OCI-M1 (cell line): Measurements from ENCODE around the gene ZNF200.

Experiments
- DNase-seq: peaks from one replicate; lab custom pipeline; 2025; lab: John Stamatoyannopoulos, UW

ZNF200 gene

DNA sequence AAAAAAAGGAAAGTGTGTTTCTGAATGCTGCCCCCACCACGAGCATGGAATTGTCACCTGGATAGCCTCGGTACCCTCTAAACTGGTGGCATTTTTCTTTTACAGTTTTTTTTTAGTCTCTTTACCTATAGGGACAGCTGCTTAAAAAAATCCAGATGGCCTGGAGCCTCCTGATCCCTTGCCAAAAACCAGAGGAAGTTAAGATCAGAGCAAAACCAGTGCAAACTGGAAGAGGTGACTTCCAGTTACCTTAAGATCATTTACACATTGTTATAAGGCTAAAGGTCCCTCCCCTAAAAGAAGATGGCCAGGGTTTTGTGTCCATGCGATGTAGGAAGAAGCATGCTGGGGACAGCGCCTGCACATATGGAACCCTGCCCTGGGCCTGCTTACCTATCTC lies 18.0 kb upstream of the ZNF200 start:
- DNase-seq: peak; percentile 31

DNA sequence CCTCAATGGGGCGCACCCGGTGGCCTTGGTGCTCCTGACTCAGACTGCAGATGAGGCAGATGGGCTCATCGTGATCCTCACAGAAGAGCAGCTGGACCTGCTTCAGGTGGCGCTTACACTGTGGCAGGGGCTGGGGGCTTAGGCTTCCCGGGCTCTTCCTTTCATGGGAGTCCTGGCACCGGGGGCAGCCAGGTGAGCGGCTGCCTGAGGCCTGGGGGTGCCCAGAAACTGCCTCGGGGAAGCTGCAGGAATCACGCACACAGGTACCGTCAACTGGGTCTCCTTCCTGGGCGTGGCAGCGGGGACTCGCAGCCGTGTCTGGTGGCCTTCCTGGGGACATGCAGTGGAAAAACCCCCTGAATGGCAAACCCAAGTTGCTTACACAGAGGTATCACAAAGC lies 14.5 kb upstream of the ZNF200 start:
- DNase-seq: no peak

DNA sequence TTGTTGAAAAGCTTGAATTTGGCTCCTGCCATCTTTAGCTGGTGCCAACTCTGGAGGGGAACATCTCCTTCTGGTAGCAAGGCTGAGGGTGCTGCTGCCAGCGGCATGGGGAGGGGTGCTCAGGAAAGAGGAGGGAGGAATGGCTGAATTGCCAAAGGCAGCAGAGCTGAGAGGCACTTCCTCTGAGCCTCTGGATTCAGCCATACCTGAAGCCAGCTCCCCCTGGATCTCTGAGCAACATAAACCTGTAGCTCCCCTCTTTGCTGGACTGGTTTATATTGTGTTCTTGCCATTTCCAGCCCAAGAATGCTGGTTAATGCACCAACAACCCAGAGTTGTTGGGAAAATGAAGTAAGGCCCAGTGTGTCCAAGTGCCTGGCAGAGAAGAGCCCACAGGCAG lies 14.1 kb upstream of the ZNF200 start:
- no peak for DNase-seq

DNA sequence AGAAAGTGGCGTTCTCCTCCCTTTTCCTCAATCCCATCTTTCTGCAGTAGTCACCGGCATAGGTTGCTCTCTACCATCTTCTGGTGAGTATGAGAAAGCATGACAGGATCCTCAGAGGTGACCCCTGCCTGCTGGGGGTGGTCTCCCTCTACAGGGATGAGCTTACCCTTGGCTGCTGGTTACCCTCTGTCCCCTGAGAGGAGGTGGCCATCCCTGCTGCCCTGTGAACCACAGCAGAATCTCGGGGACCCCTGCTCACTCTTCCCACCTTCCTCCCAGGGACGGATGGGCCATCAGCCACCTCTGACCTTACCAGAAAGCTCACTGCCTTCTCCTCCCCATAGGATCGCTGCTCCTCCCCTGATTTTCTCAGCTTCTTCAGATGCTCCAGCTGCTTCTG lies 13.6 kb upstream of the ZNF200 start:
- no peak for DNase-seq

DNA sequence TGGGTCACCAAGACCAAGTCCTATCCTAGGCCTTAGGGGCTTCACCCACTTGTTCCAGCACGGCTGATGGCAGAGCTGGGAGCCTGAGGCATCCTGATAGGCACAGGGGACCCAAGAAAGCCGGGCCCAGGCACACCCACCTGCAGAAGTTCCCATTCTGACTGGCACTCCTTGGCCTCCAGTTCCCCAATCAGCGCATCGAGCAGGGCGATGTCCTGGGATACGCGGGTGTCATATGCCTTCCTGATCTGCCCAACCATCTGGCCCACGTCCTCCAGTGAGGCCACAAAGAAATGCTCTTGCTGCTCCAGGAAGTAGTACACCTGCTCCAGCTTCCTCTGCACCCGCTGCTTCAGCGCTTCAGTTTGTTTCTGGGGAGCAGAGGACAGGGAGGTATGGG lies 11.9 kb upstream of the ZNF200 start:
- no peak for DNase-seq

DNA sequence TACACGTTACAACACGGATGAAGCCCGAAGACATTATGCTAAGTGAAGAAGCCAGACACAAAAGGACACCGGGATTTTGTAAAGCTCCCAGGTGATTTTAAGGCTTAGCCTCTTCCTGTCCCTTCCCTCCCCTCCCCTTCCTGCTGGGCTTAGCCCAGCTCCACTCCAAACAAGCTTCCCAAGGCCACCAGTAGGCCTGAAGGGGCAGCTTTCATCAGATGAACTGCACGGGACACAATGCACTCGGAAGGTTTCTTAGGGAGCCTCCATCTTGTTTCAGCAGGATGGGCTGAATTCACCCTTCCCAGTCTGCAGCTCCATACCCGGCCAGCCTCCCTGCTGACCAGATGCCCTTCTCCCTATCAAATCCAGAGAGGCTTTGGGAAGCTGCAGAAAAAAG lies 11.0 kb upstream of the ZNF200 start:
- no peak for DNase-seq

DNA sequence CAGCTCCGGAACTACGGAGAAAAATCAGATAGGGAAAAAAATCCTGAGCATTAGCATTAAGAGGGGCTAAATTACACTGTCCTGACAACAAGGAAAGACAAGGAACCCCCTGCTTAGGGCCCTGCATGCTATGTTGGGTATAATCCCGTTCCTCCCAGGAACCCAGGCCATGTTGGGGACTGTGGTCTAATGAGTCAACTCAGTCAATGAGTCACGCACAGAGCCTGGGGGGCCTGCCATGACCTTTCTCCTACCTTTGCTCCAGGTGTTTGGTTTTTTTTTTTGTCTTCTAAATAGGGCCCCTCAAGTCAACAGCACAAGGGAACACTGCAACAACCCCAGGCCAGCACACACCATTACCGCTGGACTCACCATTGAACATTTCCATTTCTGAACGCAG lies 8.9 kb upstream of the ZNF200 start:
- no peak for DNase-seq

DNA sequence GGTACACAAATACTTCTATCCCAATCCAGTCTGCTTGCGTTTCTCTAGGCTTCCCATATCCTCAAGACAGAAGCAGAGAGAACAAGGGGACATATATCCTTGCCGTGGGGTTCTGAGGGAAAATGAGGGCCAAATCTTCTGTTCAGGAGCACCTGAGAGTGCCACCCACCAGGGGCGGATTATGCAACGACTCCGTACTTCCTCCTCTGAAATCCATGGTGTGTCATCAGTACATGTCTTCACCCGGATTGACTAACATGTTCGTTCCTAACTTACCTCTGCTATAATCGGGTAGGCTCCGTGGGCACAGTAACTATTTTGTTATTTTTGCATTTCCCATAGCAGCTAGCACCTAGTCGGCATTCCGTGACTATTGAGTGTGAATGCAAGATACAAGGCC lies 7.8 kb upstream of the ZNF200 start:
- DNase-seq: no peak

DNA sequence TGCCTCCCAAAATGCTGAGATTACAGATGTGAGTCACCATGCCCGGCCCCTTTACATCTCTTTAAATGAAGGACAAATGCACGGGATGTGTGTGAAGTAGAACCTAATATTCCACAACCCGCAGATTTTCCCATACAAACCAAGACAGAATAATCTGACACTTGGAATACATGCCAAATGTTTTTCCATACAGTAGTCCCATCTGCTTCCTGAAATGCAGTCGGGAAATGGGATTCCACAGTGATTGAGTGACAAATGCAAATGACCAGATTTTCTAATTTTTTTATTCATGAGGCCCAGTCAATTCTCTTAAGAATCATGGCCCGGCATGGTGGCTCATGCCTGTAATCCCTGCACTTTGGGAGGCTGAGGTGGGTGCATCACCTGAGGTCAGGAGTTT lies 6.8 kb upstream of the ZNF200 start:
- DNase-seq: no peak

DNA sequence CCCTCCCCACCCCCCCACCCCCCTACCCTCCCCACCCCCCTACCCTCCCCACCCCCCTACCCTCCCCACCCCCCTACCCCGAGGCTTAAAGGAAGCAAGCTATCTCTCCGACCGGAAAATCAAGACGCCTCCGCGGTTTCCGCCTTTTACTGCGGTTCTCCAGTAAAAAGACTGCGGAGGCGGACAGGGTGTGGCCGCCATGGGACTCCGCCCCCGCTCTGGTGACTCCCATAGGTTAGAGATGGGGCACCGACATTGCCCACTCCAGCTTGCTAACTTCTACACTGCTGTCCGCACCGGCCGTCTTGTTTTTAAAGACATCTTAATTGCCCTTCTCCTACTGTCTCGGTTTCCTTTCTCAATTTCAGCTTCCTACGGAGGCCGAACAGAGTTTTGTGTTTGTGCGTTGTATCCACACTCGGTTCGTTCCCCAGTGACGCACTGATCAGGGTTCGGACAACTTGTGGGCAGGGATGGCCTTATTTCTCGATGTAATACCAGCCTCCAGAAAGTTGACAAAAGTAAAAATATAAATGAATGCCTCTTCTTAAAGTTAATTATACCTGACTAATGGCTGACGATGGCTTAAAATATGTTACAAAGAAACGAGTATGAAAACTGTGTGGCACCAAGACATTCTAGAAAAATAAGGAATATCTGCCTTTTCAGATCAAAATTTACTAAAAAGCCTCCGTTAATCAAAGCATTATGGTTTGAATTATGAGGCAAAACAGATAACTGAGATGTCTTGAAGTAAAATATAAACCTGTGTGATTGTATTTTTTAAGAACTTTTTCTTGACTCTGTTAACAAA lies 1.1 kb upstream of the ZNF200 start:
- peak; percentile 97 for DNase-seq

DNA sequence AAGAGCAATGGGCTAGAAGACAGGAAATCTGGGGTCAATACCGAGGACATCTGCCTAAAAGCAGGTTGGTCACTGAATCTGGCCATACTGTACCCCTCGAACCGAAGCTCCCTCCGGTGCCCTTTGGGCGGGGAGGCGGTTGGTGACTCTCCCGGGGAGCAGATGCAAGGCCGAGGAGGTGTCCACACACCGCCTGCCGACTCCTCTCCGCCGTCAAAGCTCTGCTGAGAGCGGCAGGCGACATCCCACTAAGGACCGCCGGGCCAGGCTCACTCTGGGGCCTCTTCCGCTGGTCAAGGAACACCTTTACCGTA lies 458 bp downstream of the ZNF200 start:
- no peak for DNase-seq

DNA sequence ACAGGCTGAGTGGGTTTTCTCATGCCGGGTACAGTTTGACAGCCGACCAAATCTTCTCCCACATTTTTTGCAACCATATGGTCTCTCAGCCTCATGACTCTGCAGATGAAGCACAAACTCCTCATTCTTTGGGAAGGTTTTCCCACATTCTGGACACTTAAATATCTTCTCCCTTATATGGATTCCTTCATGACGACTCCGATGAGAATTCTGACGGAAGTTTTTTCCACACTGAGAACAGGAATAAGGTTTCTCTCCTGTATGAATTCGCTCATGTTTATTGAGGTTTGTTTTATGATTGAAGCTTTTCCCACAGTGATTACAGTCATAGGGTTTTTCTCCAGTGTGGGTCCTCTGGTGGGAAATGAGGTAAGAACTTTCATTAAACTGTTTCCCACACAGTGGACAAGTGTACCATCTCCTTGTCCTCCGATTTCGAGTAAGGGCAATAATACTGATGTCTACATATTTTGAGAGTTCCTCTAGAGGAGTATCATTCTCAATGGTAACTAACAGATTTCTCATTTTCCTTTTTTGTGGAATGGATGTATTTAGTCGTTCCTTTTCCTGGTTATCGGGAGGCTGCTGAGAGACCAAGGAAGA lies 10.9 kb downstream of the ZNF200 start:
- DNase-seq: peak; percentile 16

DNA sequence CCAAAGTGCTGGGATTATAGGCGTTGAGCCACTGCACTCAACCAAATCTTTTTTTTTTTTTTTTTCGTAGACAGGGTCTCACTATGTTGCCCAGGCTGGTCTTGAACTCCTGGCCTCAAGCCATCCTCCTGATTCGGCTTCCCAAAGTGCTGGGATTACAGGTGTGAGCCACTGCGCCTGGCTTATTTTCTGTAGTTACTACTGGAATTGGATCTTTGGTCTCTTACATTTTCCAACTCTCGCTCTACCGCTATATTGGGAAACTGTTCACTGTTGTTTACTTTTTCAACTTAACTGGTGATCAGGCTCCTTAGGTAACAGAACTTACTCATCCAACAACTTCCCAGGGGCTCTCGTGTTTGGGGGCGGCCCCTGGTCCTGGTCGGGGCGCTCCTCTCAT lies 14.1 kb downstream of the ZNF200 start:
- DNase-seq: no peak

DNA sequence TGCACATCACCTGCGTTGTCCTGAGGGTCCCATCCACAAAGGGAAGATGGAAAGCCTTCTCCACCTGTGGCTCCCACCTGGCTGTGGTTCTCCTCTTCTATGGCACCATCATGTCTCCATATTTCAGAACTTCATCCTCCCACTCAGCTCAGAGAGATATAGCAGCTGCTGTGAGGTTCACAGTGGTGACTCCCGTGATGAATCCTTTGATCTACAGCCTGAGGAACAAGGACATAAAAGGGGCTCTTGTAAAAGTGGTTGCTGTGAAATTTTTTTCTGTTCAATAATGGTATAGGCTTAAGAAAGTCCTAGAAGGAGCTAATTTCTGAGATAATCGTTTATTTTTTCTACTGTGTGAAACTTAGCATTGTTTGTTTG lies 18.7 kb downstream of the ZNF200 start:
- DNase-seq: no peak

DNA sequence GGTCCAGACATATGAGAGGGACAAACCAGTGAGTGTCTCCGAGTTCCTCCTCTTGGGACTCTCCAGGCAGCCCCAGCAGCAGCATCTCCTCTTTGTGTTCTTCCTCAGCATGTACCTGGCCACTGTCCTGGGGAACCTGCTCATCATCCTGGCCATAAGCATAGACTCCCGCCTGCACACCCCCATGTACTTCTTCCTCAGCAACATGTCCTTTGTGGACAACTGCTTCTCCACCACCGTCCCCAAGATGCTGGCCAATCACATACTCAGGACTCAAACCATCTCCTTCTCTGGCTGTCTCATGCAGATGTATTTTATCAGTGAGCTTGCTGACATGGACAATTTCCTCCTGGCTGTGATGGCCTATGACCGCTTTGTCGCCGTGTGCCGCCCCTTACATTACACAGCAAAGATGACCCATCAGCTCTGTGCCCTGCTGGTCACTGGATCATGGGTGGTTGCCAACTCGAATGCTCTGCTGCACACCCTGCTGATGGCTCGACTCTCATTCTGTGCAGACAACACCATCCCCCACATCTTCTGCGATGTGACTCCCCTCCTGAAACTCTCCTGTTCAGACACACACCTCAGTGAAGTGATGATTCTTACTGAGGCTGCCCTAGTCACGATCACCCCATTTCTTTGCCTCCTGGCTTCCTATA lies 19.2 kb downstream of the ZNF200 start:
- no peak for DNase-seq

DNA sequence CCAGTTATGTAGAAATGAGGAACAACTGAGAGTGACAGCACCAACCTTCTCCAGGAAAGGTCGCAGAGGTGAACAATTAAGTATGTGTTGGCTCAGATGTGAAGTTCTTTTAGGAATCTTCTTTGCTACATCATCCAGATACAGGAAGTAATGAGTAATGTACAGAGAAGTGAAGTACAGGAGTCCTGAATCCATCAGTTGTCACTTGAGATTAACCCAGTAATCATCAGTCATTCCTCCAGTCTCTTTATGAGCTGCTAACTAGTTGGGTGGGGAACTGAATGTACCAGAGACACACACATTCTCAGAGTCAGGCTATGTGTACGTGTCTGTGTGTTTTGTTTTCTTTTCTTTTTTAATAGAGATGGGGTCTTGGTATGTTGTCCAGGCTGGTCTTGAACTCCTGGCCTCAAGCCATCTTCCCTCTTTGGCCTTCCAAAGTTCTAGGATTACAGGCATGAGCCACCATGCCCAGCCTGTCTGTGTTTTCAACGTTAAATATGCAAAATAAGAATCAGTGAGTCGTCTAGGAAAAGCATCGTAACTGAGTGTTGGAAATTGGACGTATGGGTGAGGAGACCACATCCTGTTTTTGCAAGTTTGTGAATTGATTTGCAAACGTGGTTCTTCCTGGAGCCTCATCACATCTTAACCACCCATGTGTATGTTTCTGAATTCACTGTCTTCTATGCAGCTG lies 19.9 kb downstream of the ZNF200 start:
- DNase-seq: no peak

DNA sequence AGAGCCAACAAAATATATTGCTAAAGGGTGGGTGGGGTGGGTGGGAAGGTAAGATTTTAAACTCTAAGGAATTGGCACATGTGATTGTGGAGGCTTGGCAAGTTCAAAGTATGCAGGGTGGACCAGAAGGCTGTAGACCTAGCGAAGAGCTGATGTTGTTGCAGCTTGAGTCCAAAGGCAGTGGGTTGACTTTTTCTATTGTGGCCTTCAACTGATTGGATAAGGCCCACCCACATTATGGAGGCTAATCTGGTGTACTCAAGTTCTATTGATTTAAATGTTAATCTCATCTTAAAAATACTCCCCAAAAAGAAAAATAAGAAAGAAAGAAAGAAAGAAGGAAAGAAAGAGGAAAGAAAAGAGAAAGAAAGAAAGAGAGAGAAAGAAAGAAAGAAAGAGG lies 22.4 kb downstream of the ZNF200 start:
- no peak for DNase-seq

DNA sequence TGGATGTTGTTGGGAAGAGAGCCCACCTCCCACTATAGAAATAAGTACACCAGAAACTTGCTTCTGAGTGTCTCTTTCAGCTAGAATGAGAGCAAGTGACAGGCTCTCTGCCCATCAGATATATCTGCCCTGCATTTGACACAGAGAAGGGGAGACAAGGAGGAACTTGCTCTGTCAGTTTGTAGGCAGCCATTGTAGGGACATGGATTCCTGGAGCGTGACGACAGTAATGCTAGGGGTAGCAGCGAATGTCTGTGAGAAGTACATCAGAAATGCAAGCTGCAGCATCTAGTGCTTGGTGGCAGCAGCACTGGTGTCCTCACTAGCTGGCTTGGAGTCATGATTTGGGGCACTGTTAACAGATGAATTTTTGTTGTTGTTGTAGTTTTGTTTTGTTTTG lies 23.0 kb downstream of the ZNF200 start:
- no peak for DNase-seq

DNA sequence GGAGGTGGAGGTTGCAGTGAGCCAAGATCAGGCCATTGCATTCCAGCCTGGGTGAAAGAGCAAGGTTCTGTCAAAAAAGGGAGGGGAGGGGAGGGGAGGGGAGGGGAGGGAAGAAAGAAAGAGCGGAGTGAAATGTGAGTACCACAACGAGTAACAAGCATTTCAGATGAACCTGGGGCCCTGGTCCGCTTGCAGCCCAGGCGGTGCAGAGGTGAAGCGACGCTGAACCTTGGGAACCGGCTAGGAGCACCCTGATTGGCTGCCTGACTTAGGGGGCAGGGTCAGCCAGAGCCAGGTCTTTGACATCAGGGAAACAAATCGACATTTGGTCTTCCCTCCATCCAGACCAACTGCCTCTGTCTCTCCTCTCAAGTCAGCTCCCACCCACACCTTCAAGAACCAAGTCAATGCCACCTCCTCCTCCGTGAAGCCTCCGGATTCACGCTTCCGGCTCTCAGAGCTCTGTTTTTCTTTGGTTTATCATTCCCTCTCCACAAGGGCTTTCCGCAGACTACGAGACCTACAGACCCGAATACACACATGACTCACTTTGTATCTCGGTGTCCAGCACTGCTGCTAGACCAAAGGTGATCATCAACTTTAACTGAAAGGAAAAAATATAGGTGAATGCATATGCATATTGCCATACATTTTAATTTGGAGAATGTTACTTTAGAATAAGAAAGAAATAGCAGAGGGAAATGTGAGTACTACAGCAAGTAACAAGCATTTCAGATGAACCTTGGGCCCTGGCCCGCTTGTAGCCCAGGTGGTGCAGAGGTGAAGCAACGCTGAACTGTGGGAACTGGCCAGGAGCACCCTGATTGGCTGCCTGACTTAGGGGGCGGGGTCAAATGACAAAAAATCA lies 27.6 kb downstream of the ZNF200 start:
- no peak for DNase-seq

DNA sequence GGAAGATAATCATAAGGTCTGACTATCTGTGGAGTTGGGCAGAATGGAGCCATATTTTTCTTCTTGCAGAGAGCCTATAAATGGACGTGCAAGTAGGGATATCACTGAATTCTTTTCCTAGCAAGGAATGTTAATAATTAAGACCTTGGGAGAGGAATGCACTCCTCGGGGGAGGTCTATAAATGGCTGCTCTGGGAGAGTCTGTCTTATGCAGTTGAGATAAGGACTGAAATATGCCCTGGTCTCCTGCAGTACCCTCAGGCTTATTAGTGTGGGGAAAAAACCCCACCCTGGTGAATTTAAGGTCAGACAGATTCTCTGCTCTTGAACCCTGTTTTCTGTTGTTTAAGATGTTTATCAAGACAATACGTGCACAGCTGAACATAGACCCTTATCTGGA lies 29.0 kb downstream of the ZNF200 start:
- DNase-seq: peak; percentile 25

DNA sequence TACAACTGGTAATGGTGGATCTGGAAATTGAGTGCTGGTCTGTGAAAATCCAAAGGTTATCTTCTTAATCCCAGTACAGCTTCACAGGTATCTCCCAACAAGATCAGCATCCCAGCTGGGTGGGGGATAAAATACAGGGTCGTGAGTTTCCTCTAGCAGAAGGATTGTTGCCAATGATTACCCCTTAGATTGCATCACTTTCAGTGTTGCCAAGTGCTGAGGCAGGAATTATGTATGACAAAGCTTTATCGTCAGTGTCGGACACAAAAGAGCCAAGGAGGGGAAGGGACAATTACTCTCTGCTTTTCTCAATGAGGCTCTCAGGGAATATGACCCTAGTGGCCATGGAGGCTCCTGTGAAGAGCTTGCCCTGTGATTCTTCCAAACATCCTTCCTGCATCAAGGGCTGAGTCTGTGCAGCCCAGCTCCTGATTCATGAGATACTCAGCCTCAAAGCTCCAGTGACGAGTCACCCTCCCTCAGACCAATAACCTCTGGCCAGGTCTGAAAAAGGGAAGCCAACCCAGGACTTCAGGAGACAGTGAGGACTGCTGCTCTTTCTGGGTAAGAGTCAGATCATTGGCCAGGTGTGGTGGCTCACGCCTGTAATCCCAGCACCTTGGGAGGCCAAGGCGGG lies 31.9 kb downstream of the ZNF200 start:
- DNase-seq: no peak
